Measurements from ENCODE around the gene DISC1. TPM values are rescaled to one million over a fixed set of nuclear protein-coding genes. Genes with fewer than 3 reads are reported as not detected.

Gene DISC1
- total and polyA plus RNA-seq, 2 donors (not counting 1 experiment from before 2014, with no cell fraction given) = 2.0 to 4.3 TPM

- no peak for DNase-seq (ENCODE audit: low read depth in 2 of 2)
- H3K4me3 ChIP-seq (replicated peaks in 1 of 4; ENCODE audit: control extremely low read depth in 1 of 4, insufficient read depth in 1 of 4, low read depth in 3 of 4, low read length in 4 of 4) = no peak overlapping the region
- H2AFZ ChIP-seq (ENCODE audit: low read length) = no peak overlapping the region
- no peaks in the 10 kb centered on the region for H4K20me1 ChIP-seq (ENCODE audit: control insufficient read depth, extremely low read depth, insufficient read depth, low read length)
- no peak overlapping the region for H3K4me2 ChIP-seq (ENCODE audit: extremely low read depth, insufficient read depth, low read length)
- H3K9me3 ChIP-seq (ENCODE audit: control insufficient read depth, insufficient read depth, low read depth, low read length) = no peaks in the 10 kb centered on the region
- TF ChIP-seq EZH2 (IDR thresholded peaks at IDR 0.05; ENCODE audit: low read length, missing control alignments) = no peak
- no peak for TF ChIP-seq CTCF (conservative IDR thresholded peaks at IDR 0.05 in 1 of 2, IDR thresholded peaks at IDR 0.05 in 1 of 2; ENCODE audit: low read depth in 1 of 2, low read length in 2 of 2)
- H3K9ac ChIP-seq (ENCODE audit: insufficient read depth, low read length) = no peak overlapping the region
- H3K79me2 ChIP-seq (ENCODE audit: control insufficient read depth, insufficient read depth, low read length) = no peaks in the 10 kb centered on the region
- no peaks in the 10 kb centered on the region for H3K27me3 ChIP-seq (ENCODE audit: control insufficient read depth, insufficient read depth, low read length)
- no peak overlapping the region for H3K27ac ChIP-seq (ENCODE audit: insufficient read depth, low read length)
- no peaks in the 10 kb centered on the region for H3K4me1 ChIP-seq (ENCODE audit: control insufficient read depth, extremely low read depth, insufficient read depth, low read length)
- H3K36me3 ChIP-seq (ENCODE audit: control insufficient read depth, insufficient read depth, low read length) = no peaks in the 10 kb centered on the region
Measured at GRCh38 chr1:231919886-231920285, 293.3 kb downstream of the DISC1 start.

GRCh38 chr1:231921646-231922345 lies 295.2 kb downstream of the DISC1 start:
- no peaks in the 10 kb centered on the region for H3K9me3 ChIP-seq (ENCODE audit: control insufficient read depth, insufficient read depth, low read depth, low read length)
- DNase-seq (ENCODE audit: low read depth in 2 of 2) = peak in 1 of 2 donors; percentile 64
- TF ChIP-seq EZH2 (IDR thresholded peaks at IDR 0.05; ENCODE audit: low read length, missing control alignments) = no peak
- no peak overlapping the region for H3K4me2 ChIP-seq (ENCODE audit: extremely low read depth, insufficient read depth, low read length)
- no peak overlapping the region for H3K4me3 ChIP-seq (replicated peaks in 1 of 4; ENCODE audit: control extremely low read depth in 1 of 4, insufficient read depth in 1 of 4, low read depth in 3 of 4, low read length in 4 of 4)
- no peak overlapping the region for H3K27ac ChIP-seq (ENCODE audit: insufficient read depth, low read length)
- no peaks in the 10 kb centered on the region for H3K79me2 ChIP-seq (ENCODE audit: control insufficient read depth, insufficient read depth, low read length)
- H4K20me1 ChIP-seq (ENCODE audit: control insufficient read depth, extremely low read depth, insufficient read depth, low read length) = no peaks in the 10 kb centered on the region
- no peak overlapping the region for H3K9ac ChIP-seq (ENCODE audit: insufficient read depth, low read length)
- no peak overlapping the region for H2AFZ ChIP-seq (ENCODE audit: low read length)
- no peaks in the 10 kb centered on the region for H3K36me3 ChIP-seq (ENCODE audit: control insufficient read depth, insufficient read depth, low read length)
- H3K27me3 ChIP-seq (ENCODE audit: control insufficient read depth, insufficient read depth, low read length) = no peaks in the 10 kb centered on the region
- H3K4me1 ChIP-seq (ENCODE audit: control insufficient read depth, extremely low read depth, insufficient read depth, low read length) = no peaks in the 10 kb centered on the region

GRCh38 chr1:231923491-231924041 lies 297.0 kb downstream of the DISC1 start:
- Histone ChIP-seq H3K9ac (ENCODE audit: insufficient read depth, low read length) (no peak overlapping the region), H3K27me3 (ENCODE audit: control insufficient read depth, insufficient read depth, low read length) (no peaks in the 10 kb centered on the region), H3K9me3 (ENCODE audit: control insufficient read depth, insufficient read depth, low read depth, low read length) (no peaks in the 10 kb centered on the region), H3K4me1 (ENCODE audit: control insufficient read depth, extremely low read depth, insufficient read depth, low read length) (no peaks in the 10 kb centered on the region), H3K4me3 (replicated peaks in 1 of 4; ENCODE audit: control extremely low read depth in 1 of 4, insufficient read depth in 1 of 4, low read depth in 3 of 4, low read length in 4 of 4) (no peak overlapping the region), H3K4me2 (ENCODE audit: extremely low read depth, insufficient read depth, low read length) (no peak overlapping the region), H3K27ac (ENCODE audit: insufficient read depth, low read length) (no peak overlapping the region), H4K20me1 (ENCODE audit: control insufficient read depth, extremely low read depth, insufficient read depth, low read length) (no peaks in the 10 kb centered on the region), H3K79me2 (ENCODE audit: control insufficient read depth, insufficient read depth, low read length) (no peaks in the 10 kb centered on the region), H3K36me3 (ENCODE audit: control insufficient read depth, insufficient read depth, low read length) (no peaks in the 10 kb centered on the region), H2AFZ (ENCODE audit: low read length) (no peak overlapping the region)
- DNase-seq (ENCODE audit: low read depth in 2 of 2) = peak in 1 of 2 donors; percentile 86
- TF ChIP-seq EZH2 (IDR thresholded peaks at IDR 0.05; ENCODE audit: low read length, missing control alignments) = no peak
- no peak for TF ChIP-seq CTCF (conservative IDR thresholded peaks at IDR 0.05 in 1 of 2, IDR thresholded peaks at IDR 0.05 in 1 of 2; ENCODE audit: low read depth in 1 of 2, low read length in 2 of 2)

All from fibroblast of lung (primary cell).